GM12878 (cell line): ENCODE data around the gene DEPDC7.

Source experiments
- CTCF ChIP-seq, 3 experiments: IDR thresholded peaks in 2 of 3; conservative IDR thresholded peaks in 1 of 3; 2 replicates each; pipeline ENCODE4 v1.5.1; 2011; ENCODE audit warnings: low read depth in 3 of 3, low read length in 3 of 3, mild to moderate bottlenecking in 3 of 3, control low read depth in 2 of 3, moderate library complexity in 2 of 3, inconsistent platforms in 1 of 3, mixed read lengths in 1 of 3; ENCODE audit not compliant: control insufficient read depth in 2 of 3, insufficient read depth in 1 of 3; ENCODE audit errors: extremely low read depth in 1 of 3
- EZH2 ChIP-seq: IDR thresholded peaks from 2 replicates; pipeline ENCODE4 v1.6.1; 2012; ENCODE audit warnings: low read depth, mild to moderate bottlenecking, control low read depth, inconsistent platforms, low read length, borderline replicate concordance; ENCODE audit not compliant: control insufficient read depth
- POLR2A ChIP-seq: IDR thresholded peaks from 2 replicates; pipeline ENCODE4 v1.6.1; 2011; ENCODE audit warnings: low read depth, mild to moderate bottlenecking, low read length
- RBBP5 ChIP-seq: fragments of 200-600 bp; sonication (generic); conservative IDR thresholded peaks from 2 replicates; pipeline ENCODE4 v1.6.1; 2016
- ZNF687 ChIP-seq: fragments of 450-650 bp; IDR thresholded peaks from 2 replicates; pipeline ENCODE4 v1.6.1; 2017; ENCODE audit warnings: mild to moderate bottlenecking, moderate library complexity

- TF ChIP-seq CTCF (IDR thresholded peaks at IDR 0.05 in 2 of 3, conservative IDR thresholded peaks at IDR 0.05 in 1 of 3; ENCODE audit: control insufficient read depth in 2 of 3, extremely low read depth in 1 of 3, insufficient read depth in 1 of 3, low read depth in 3 of 3, low read length in 3 of 3) (no peak), EZH2 (no peak), ZNF687 (no peak), RBBP5 (no peak), POLR2A (no peak)
Observed at GRCh38 chr11:33001281-33001680, 14.4 kb upstream of the DEPDC7 start.
